RKO (cell line): ENCODE results near the gene TBCK.

Source experiments
- DNase-seq: peaks from one replicate; pipeline ENCODE4 v3.0.0-alpha.2; 2016; ENCODE audit warnings: low spot score

TBCK gene

GRCh38 chr4:106286611-106287010, 29.4 kb downstream of the TBCK start:
- DNase-seq: no peak

- no peak for DNase-seq
Observed at GRCh38 chr4:106284227-106284626, 31.8 kb downstream of the TBCK start.

GRCh38 chr4:106277140-106277675, 38.8 kb downstream of the TBCK start:
- DNase-seq: no peak

- DNase-seq: no peak
Observed at GRCh38 chr4:106273831-106274230, 42.2 kb downstream of the TBCK start.

GRCh38 chr4:106270736-106271135, 45.3 kb downstream of the TBCK start:
- DNase-seq: no peak

- no peak for DNase-seq
Observed at GRCh38 chr4:106269711-106270110, 46.3 kb downstream of the TBCK start.

- no peak for DNase-seq
Observed at GRCh38 chr4:106268786-106269185, 47.2 kb downstream of the TBCK start.

- DNase-seq: peak; percentile 79
Observed at GRCh38 chr4:106266201-106266600, 49.8 kb downstream of the TBCK start.

GRCh38 chr4:106264331-106264728, 51.7 kb downstream of the TBCK start:
- no peak for DNase-seq

GRCh38 chr4:106263594-106264330, 52.2 kb downstream of the TBCK start:
- DNase-seq: no peak

- no peak for DNase-seq
Observed at GRCh38 chr4:106261980-106262379, 54.0 kb downstream of the TBCK start.

- no peak for DNase-seq
Observed at GRCh38 chr4:106258145-106259045, 57.6 kb downstream of the TBCK start.

- no peak for DNase-seq
Observed at GRCh38 chr4:106256190-106256589, 59.8 kb downstream of the TBCK start.

- no peak for DNase-seq
Observed at GRCh38 chr4:106255195-106255594, 60.8 kb downstream of the TBCK start.

- no peak for DNase-seq
Observed at GRCh38 chr4:106253364-106254129, 62.5 kb downstream of the TBCK start.

GRCh38 chr4:106247600-106247999, 68.4 kb downstream of the TBCK start:
- DNase-seq: no peak

- no peak for DNase-seq
Observed at GRCh38 chr4:106246441-106246840, 69.6 kb downstream of the TBCK start.

- no peak for DNase-seq
Observed at GRCh38 chr4:106245176-106245575, 70.8 kb downstream of the TBCK start.

GRCh38 chr4:106240699-106241098, 75.3 kb downstream of the TBCK start:
- no peak for DNase-seq

GRCh38 chr4:106238820-106239420, 77.1 kb downstream of the TBCK start:
- peak; percentile 56 for DNase-seq

GRCh38 chr4:106231931-106232330, 84.1 kb downstream of the TBCK start:
- DNase-seq: no peak

GRCh38 chr4:106222548-106222947, 93.5 kb downstream of the TBCK start:
- DNase-seq: no peak
